ENCODE measurements around the gene SND1. TPM values are rescaled to one million over a fixed set of nuclear protein-coding genes. Genes with fewer than 3 reads are reported as not detected.

Gene SND1
- total and polyA plus RNA-seq, 2 of the 4 experiments (the other 2 are of a cell fraction) = 154 to 294 TPM

- TF ChIP-seq RFX5 (IDR thresholded peaks at IDR 0.05; ENCODE audit: low read depth, low read length) (no peak), RAD21 (IDR thresholded peaks at IDR 0.05; ENCODE audit: low read length) (no peak)
- TF ChIP-seq, protein P1, sequence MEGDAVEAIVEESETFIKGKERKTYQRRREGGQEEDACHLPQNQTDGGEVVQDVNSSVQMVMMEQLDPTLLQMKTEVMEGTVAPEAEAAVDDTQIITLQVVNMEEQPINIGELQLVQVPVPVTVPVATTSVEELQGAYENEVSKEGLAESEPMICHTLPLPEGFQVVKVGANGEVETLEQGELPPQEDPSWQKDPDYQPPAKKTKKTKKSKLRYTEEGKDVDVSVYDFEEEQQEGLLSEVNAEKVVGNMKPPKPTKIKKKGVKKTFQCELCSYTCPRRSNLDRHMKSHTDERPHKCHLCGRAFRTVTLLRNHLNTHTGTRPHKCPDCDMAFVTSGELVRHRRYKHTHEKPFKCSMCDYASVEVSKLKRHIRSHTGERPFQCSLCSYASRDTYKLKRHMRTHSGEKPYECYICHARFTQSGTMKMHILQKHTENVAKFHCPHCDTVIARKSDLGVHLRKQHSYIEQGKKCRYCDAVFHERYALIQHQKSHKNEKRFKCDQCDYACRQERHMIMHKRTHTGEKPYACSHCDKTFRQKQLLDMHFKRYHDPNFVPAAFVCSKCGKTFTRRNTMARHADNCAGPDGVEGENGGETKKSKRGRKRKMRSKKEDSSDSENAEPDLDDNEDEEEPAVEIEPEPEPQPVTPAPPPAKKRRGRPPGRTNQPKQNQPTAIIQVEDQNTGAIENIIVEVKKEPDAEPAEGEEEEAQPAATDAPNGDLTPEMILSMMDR (conservative IDR thresholded peaks at IDR 0.05; ENCODE audit: low read depth, low read length) = no peak
- Histone ChIP-seq H3K23ac (ENCODE audit: low read depth, low read length) (no peak overlapping the region), H3K27ac (ENCODE audit: insufficient read depth, low read length) (no peak overlapping the region), H3K14ac (replicated peaks; ENCODE audit: low read depth, low read length) (no peak overlapping the region), H3K9ac (ENCODE audit: low read depth, low read length) (no peak overlapping the region), H3K18ac (ENCODE audit: low read depth, low read length) (no peak overlapping the region), H3K4me1 (ENCODE audit: control insufficient read depth, insufficient read depth, low read length) (peaks cover 5% of the 10 kb centered on the region; the same call in 1 of the 2 replicates), H2BK120ac (ENCODE audit: low read depth, low read length) (no peak overlapping the region), H2AFZ (replicated peaks; ENCODE audit: low read length, poor library complexity) (no peak overlapping the region), H3K4ac (ENCODE audit: low read depth, low read length) (no peak overlapping the region), H2AK9ac (replicated peaks; ENCODE audit: low read depth, low read length, poor library complexity) (no peak overlapping the region), H3K27me3 (ENCODE audit: control insufficient read depth, insufficient read depth, low read length) (no peaks in the 10 kb centered on the region), H2BK20ac (ENCODE audit: low read depth, low read length) (no peak overlapping the region), H3K36me3 (ENCODE audit: control insufficient read depth, insufficient read depth, low read length) (peaks cover 3% of the 10 kb centered on the region; the same call in 1 of the 2 replicates), H3K9me1 (ENCODE audit: insufficient read depth, low read length) (peaks cover 21% of the 10 kb centered on the region), H2AK5ac (ENCODE audit: low read depth, low read length) (no peak overlapping the region), H2BK15ac (ENCODE audit: low read depth, low read length) (no peak overlapping the region), H3K4me2 (ENCODE audit: low read depth, low read length) (no peak overlapping the region), H3K4me3 (ENCODE audit: insufficient read depth, low read depth, low read length) (no peak overlapping the region), H4K5ac (ENCODE audit: low read depth, low read length) (no peak overlapping the region), H3K79me1 (ENCODE audit: low read depth in 1 of 2, low read length in 2 of 2) (peaks cover 39 to 77% of the 10 kb centered on the region in 2 experiments), H2BK5ac (ENCODE audit: low read depth, low read length, poor library complexity, severe bottlenecking) (no peak overlapping the region), H3K56ac (ENCODE audit: extremely low read depth, insufficient read depth, low read length) (no peak overlapping the region), H4K91ac (ENCODE audit: insufficient read depth, low read depth, low read length) (no peak overlapping the region), H3K9me3 (ENCODE audit: control insufficient read depth, insufficient read depth, low read length) (no peaks in the 10 kb centered on the region), H4K20me1 (ENCODE audit: insufficient read depth, low read length) (peaks cover 18% of the 10 kb centered on the region), H4K8ac (ENCODE audit: low read depth in 2 of 2, low read length in 2 of 2) (no peak overlapping the region)
- WGBS, 2 experiments (ENCODE audit: extremely low coverage in 2 of 2, insufficient read length in 1 of 2) = no CpG with 5 or more reads among the region's 3 CpGs
- in situ Hi-C loops (cut with MboI; ENCODE audit: low sequenced_read_pairs) (no loop called here), intact Hi-C loops (cut with micrococcal nuclease) (no loop called here), dilution Hi-C loops (cut with HindIII; ENCODE audit: low sequenced_read_pairs, unreplicated experiment) (no loop called here)
- no peak for ATAC-seq (ENCODE audit: low read depth)
- CTCF ChIA-PET = no interaction called here
- no peak for DNase-seq
- POLR2A ChIA-PET (ENCODE audit: unreplicated experiment) = no interaction called here
- no TSS peak for BruUV-seq (replicated peaks)
Measured at GRCh38 chr7:128007303-128007680, 355.3 kb downstream of the SND1 start.
